Measurements from ENCODE around the gene WDR5.

WDR5 gene

GRCh38 chr9:134162212-134162775 is 26.4 kb downstream of the WDR5 start:
- no peak overlapping the region for H3K4me2 ChIP-seq

GRCh38 chr9:134162926-134163370 is 27.1 kb downstream of the WDR5 start:
- Histone ChIP-seq H3K4me3 (IDR thresholded peaks at IDR 0.05; ENCODE audit: insufficient read depth, low read depth, low read length) (no peak overlapping the region), H3K27me3 (ENCODE audit: insufficient read depth, low read depth) (no peaks in the 10 kb centered on the region), H4K20me1 (ENCODE audit: insufficient read depth) (no peaks in the 10 kb centered on the region), H2AFZ (ENCODE audit: low read depth) (no peak overlapping the region), H3K9ac (no peak overlapping the region), H3K4me1 (ENCODE audit: low read depth, poor library complexity, severe bottlenecking) (peaks cover 16% of the 10 kb centered on the region), H3K4me2 (no peak overlapping the region), H3K27ac (no peak overlapping the region), H3K79me2 (ENCODE audit: insufficient read depth, low read depth) (no peaks in the 10 kb centered on the region), H3K36me3 (ENCODE audit: insufficient read depth) (no peaks in the 10 kb centered on the region)
- no peak for TF ChIP-seq CTCF (conservative IDR thresholded peaks at IDR 0.05; ENCODE audit: low read depth, low read length)

More at GRCh38 chr9:134162212-134162775, 26.4 kb downstream of the WDR5 start:
- Histone ChIP-seq H3K4me1 (ENCODE audit: low read depth, poor library complexity, severe bottlenecking) (peaks cover 16% of the 10 kb centered on the region), H3K79me2 (ENCODE audit: insufficient read depth, low read depth) (no peaks in the 10 kb centered on the region), H3K4me3 (IDR thresholded peaks at IDR 0.05; ENCODE audit: insufficient read depth, low read depth, low read length) (no peak overlapping the region), H4K20me1 (ENCODE audit: insufficient read depth) (no peaks in the 10 kb centered on the region), H3K27ac (no peak overlapping the region), H3K9ac (no peak overlapping the region), H3K36me3 (ENCODE audit: insufficient read depth) (no peaks in the 10 kb centered on the region), H3K27me3 (ENCODE audit: insufficient read depth, low read depth) (no peaks in the 10 kb centered on the region), H2AFZ (ENCODE audit: low read depth) (no peak overlapping the region)
- TF ChIP-seq CTCF (conservative IDR thresholded peaks at IDR 0.05; ENCODE audit: low read depth, low read length), result no peak

DNA sequence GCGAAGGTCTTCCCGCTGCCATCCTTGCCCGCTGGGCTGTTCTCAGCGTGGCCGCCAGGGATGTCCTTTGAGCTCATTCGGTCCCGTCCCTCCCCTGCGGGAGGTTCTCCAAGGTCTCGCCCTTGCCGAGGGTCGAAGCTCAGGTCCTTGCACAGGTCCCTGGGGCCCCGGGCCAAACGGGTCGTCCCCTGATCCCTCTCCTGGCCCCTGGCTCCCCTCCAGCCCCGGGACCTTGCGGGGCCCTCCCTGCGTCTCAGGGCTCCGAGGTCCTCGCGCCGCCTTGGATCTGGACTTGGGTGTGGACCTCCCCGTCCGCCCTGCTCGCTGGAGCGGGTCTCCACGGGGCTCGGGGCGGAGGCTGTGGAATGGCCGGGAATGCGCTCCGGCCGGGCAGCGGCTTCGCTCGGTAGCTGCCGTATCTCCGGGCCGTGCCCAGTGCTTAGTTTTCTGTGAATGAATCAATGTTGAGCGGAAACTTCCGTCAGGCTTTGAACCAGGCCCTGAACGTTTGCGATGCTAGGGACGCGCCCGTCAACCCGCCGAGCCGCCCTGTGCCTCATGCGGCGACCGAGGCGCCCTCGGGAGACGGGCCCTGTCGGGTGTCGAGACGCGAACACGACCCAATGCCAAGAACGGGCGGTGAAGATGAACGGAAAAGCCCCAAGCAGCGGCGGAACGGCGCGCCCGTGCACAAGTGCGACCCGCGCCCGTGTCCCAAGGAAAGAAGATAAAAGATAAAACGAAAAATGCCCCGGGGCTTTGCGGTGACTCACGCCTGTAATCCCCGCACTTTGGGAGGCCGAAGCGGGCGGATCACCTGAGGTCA is 27.7 kb downstream of the WDR5 start:
- Histone ChIP-seq H3K79me2 (ENCODE audit: insufficient read depth, low read depth) (no peaks in the 10 kb centered on the region), H3K4me2 (no peak overlapping the region; the same call in 1 of the 2 replicates), H3K27me3 (ENCODE audit: insufficient read depth, low read depth) (no peaks in the 10 kb centered on the region), H3K36me3 (ENCODE audit: insufficient read depth) (no peaks in the 10 kb centered on the region), H3K4me3 (IDR thresholded peaks at IDR 0.05; ENCODE audit: insufficient read depth, low read depth, low read length) (no peak overlapping the region), H3K9ac (no peak overlapping the region), H3K27ac (no peak overlapping the region), H2AFZ (ENCODE audit: low read depth) (peak overlapping the region; percentile 78; the same call in 1 of the 2 replicates), H4K20me1 (ENCODE audit: insufficient read depth) (no peaks in the 10 kb centered on the region), H3K4me1 (ENCODE audit: low read depth, poor library complexity, severe bottlenecking) (peaks cover 11% of the 10 kb centered on the region)
- no peak for TF ChIP-seq CTCF (conservative IDR thresholded peaks at IDR 0.05; ENCODE audit: low read depth, low read length)

DNA sequence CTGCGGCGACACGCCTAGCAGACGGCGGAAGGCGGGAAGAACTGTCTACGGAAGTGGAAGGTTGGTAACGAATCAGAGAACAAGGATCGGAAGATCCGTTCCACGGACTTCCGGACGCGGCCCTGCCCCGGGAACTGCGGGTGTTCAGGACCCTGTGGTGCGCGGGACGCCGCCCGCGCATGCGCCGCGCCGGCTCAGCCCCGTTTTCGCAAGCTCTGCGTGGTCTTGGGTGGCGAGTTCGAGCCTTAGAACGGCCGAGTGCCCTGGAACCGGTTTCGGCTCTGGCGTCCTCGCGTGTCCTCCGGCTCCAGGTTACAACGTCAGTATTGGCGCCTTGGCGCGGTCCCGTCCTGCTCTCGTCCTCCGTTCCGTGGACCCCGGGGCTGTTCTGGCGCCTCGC is 29.0 kb downstream of the WDR5 start:
- Histone ChIP-seq H2AFZ (ENCODE audit: low read depth) (no peak overlapping the region), H4K20me1 (ENCODE audit: insufficient read depth) (no peaks in the 10 kb centered on the region), H3K79me2 (ENCODE audit: insufficient read depth, low read depth) (no peaks in the 10 kb centered on the region), H3K4me3 (IDR thresholded peaks at IDR 0.05; ENCODE audit: insufficient read depth, low read depth, low read length) (no peak overlapping the region), H3K4me1 (ENCODE audit: low read depth, poor library complexity, severe bottlenecking) (peaks cover 5% of the 10 kb centered on the region), H3K27me3 (ENCODE audit: insufficient read depth, low read depth) (no peaks in the 10 kb centered on the region), H3K9ac (no peak overlapping the region), H3K27ac (no peak overlapping the region), H3K36me3 (ENCODE audit: insufficient read depth) (no peaks in the 10 kb centered on the region), H3K4me2 (no peak overlapping the region)
- TF ChIP-seq CTCF (conservative IDR thresholded peaks at IDR 0.05; ENCODE audit: low read depth, low read length), result no peak

Data from KMS-11 (cell line).